ENCODE data around the gene SLC25A26. TPM values are rescaled to one million over a fixed set of nuclear protein-coding genes. Genes with fewer than 3 reads are reported as not detected.
"Not testable (repeated sequence)": the region's sequence is repeated elsewhere in the genome, so short reads cannot be mapped to it uniquely, and the experiment has no call there.

SLC25A26 gene
- total RNA-seq, 2 donors from 2014 or later, result 19.1 to 22.4 TPM

DNA sequence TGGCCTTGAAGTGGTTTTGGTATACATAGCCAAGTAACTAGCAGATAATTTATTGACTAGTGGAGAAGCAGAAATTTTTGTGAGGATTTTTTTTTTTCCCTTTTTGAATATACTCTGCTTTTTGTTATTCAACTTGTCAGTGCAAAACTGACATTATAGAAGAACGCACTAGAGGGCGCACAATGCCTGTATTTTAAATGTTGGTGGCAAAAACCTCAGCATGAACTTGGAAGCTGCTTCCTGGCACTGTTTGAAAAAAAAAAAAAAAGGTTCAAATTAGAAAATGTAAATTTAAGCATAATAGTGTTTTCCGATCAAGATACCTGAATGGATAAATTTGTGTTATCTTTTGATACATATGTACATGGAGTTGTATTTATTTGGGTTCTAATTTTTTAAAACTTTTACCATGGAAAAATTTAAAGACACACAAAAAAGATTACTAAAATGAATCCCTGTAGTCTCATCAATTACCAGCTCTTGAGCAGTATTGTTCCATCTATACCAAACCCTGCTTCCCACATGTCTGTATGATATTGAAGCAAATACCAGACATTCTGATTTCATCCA, 56.0 kb downstream of the SLC25A26 start:
- H3K4me1 ChIP-seq, result no peaks in the 10 kb centered on the region
- no peak for DNase-seq (ENCODE audit: low spot score)
- peak; percentile 48 to 74 for TF ChIP-seq CTCF (IDR thresholded peaks at IDR 0.05)
- H3K27ac ChIP-seq, result no peak overlapping the region
- H3K27me3 ChIP-seq, result no peaks in the 10 kb centered on the region
- no peaks in the 10 kb centered on the region for H3K9me3 ChIP-seq
- H3K36me3 ChIP-seq, result no peaks in the 10 kb centered on the region
- no peak overlapping the region for H3K4me3 ChIP-seq

- Histone ChIP-seq H3K4me1 (no peaks in the 10 kb centered on the region), H3K27ac (no peak overlapping the region), H3K9me3 (no peaks in the 10 kb centered on the region), H3K4me3 (no peak overlapping the region), H3K36me3 (no peaks in the 10 kb centered on the region), H3K27me3 (no peaks in the 10 kb centered on the region)
- TF ChIP-seq CTCF (IDR thresholded peaks at IDR 0.05), result no peak
- no peak for DNase-seq (ENCODE audit: low spot score)
Measured at GRCh38 chr3:66279168-66279567, 58.4 kb downstream of the SLC25A26 start.

DNA sequence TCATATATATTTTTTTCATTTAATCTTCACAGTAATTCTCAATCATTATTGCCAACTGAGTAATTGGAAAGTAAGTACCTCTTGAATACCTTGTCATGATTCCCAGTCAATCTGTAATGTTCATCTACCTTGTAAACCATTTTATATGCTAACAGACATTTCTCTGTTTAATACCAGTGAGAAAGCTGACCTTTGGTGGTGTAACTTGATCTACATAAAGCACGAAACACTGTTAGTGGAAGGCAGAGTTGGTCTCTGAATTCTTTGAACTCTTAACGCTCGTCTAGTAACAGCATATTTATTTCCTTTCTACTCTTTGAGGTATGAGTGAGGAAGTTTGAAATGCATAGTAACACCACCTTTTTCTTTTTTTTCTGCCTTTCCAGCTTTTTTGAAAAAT, 59.5 kb downstream of the SLC25A26 start:
- Histone ChIP-seq H3K27me3 (no peaks in the 10 kb centered on the region), H3K9me3 (no peaks in the 10 kb centered on the region), H3K4me3 (no peak overlapping the region), H3K27ac (no peak overlapping the region), H3K36me3 (no peaks in the 10 kb centered on the region), H3K4me1 (no peaks in the 10 kb centered on the region)
- no peak for DNase-seq (ENCODE audit: low spot score)
- TF ChIP-seq CTCF (IDR thresholded peaks at IDR 0.05), result no peak

GRCh38 chr3:66291922-66292321, 71.1 kb downstream of the SLC25A26 start:
- DNase-seq (ENCODE audit: low spot score); H3K9me3 ChIP-seq; H3K27ac ChIP-seq; H3K4me3 ChIP-seq; H3K36me3 ChIP-seq; H3K27me3 ChIP-seq; H3K4me1 ChIP-seq: not testable (repeated sequence)

DNA sequence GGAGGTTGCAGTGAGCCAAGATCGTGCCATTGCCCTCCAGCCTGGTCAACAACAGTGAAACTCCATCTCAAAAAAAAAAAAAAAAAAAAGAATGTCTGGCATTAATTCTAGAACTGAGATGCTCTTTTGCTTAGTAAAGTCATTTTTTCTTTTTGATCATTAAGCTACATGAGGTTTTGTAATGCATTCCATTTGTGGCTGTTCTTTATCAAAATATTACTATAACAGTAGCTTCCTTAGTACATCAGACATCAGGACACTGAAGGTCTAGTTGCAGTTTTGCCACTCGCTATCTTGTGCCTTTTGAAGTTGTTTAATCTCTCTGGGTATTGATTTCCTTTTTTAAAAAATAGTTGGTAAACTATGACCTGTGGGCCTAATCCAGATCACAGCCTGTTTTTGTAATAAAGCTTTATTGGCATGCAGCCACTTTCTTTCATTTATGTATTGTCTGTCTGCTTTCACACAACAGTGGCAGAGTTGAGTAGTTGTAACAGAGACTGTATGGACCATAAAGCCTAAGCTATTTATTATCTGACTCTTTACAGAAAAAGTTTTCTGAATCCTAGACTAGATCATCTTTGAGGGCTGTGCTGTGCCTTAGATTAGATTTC, 76.6 kb downstream of the SLC25A26 start:
- no peaks in the 10 kb centered on the region for H3K36me3 ChIP-seq
- H3K4me3 ChIP-seq, result no peak overlapping the region
- H3K27me3 ChIP-seq, result no peaks in the 10 kb centered on the region
- no peaks in the 10 kb centered on the region for H3K9me3 ChIP-seq
- peaks cover 0 to 8% of the 10 kb centered on the region in 2 donors for H3K4me1 ChIP-seq
- DNase-seq (ENCODE audit: low spot score), result no peak
- no peak overlapping the region for H3K27ac ChIP-seq
- TF ChIP-seq CTCF (IDR thresholded peaks at IDR 0.05), result no peak

DNA sequence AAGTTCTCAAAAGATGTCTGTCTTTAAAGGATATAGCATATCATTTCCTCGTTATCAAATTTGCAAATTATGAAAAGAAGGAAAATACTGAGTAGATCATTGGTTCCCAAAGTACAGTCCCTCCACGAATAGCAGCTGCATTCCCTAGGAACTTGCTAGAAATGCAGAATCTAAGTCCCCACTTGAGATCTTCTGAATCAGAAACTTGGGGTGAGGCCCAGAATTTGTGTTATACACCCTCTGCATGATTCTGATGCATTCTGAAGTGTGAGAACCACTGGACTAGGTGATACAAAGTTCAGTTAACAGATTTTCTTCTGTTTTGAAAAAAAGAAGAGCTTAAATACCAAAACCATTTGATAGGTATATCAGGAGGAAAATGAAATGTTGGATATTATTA, 77.1 kb downstream of the SLC25A26 start:
- Histone ChIP-seq H3K4me3 (no peak overlapping the region), H3K36me3 (no peaks in the 10 kb centered on the region), H3K4me1 (peaks cover 0 to 8% of the 10 kb centered on the region in 2 donors), H3K9me3 (no peaks in the 10 kb centered on the region), H3K27me3 (no peaks in the 10 kb centered on the region), H3K27ac (no peak overlapping the region)
- no peak for TF ChIP-seq CTCF (IDR thresholded peaks at IDR 0.05)
- no peak for DNase-seq (ENCODE audit: low spot score)
